H1 (cell line): ENCODE data around the gene KCNA10.

Experiments used
- EP300 ChIP-seq, 2 experiments: IDR thresholded peaks; 1 replicate in 1 of 2; 2 replicates in 1 of 2; pipeline ENCODE4 v1.6.1; 2011 to 2012; ENCODE audit warnings: low read depth in 2 of 2, low read length in 2 of 2, mild to moderate bottlenecking in 2 of 2, borderline replicate concordance in 1 of 2, inconsistent platforms in 1 of 2, moderate library complexity in 1 of 2
- EZH2 ChIP-seq: fragments of 200-600 bp; sonication (generic); IDR thresholded peaks from 2 replicates; pipeline ENCODE4 v1.7.1; 2012; ENCODE audit warnings: low read depth, mild to moderate bottlenecking, moderate library complexity, low read length, inconsistent platforms; ENCODE audit not compliant: severe bottlenecking
- JUND ChIP-seq: IDR thresholded peaks from 2 replicates; pipeline ENCODE4 v1.6.1; 2011; ENCODE audit warnings: mild to moderate bottlenecking, improper control_type of control experiment, low read length
- POLR2A ChIP-seq, 2 experiments: IDR thresholded peaks; 1 replicate in 1 of 2; 2 replicates in 1 of 2; pipeline ENCODE4 v1.6.1; 2011; ENCODE audit warnings: low read depth in 2 of 2, low read length in 2 of 2, mild to moderate bottlenecking in 2 of 2; ENCODE audit errors: control extremely low read depth in 1 of 2
- POU5F1 ChIP-seq: IDR thresholded peaks from 2 replicates; pipeline ENCODE4 v1.6.1; 2011; ENCODE audit warnings: low read depth, mild to moderate bottlenecking, low read length, moderate library complexity
- RAD21 ChIP-seq, 2 experiments: IDR thresholded peaks in 1 of 2; conservative IDR thresholded peaks in 1 of 2; 2 replicates each; pipeline ENCODE4 v1.6.1; 2011; ENCODE audit warnings: low read depth in 2 of 2, low read length in 2 of 2, improper control_type of control experiment in 1 of 2, inconsistent platforms in 1 of 2, mild to moderate bottlenecking in 1 of 2, moderate library complexity in 1 of 2
- SRF ChIP-seq: IDR thresholded peaks from 2 replicates; pipeline ENCODE4 v1.6.1; 2011; ENCODE audit warnings: mild to moderate bottlenecking, low read depth, low read length, moderate library complexity
- TEAD4 ChIP-seq: IDR thresholded peaks from 2 replicates; pipeline ENCODE4 v1.6.1; 2012; ENCODE audit warnings: low read depth, low read length, inconsistent platforms, mixed read lengths
- ZNF274 ChIP-seq: IDR thresholded peaks from 2 replicates; pipeline ENCODE4 v1.7.0; 2012; ENCODE audit warnings: low read length, borderline replicate concordance; ENCODE audit errors: extremely low read depth
- TF ChIP-seq, protein P1 (sequence below), 3 experiments: IDR thresholded peaks; 1 replicate in 2 of 3; 2 replicates in 1 of 3; pipeline versions ENCODE4 v1.5.1 to v1.6.1; 2011; ENCODE audit warnings: low read length in 3 of 3, mild to moderate bottlenecking in 3 of 3, inconsistent platforms in 2 of 3, low read depth in 1 of 3, moderate library complexity in 1 of 3; ENCODE audit not compliant: insufficient read depth in 1 of 3; ENCODE audit errors: control extremely low read depth in 1 of 3

GRCh38 chr1:110520827-110521226, 1.9 kb upstream of the KCNA10 start:
- TF ChIP-seq, protein P1, sequence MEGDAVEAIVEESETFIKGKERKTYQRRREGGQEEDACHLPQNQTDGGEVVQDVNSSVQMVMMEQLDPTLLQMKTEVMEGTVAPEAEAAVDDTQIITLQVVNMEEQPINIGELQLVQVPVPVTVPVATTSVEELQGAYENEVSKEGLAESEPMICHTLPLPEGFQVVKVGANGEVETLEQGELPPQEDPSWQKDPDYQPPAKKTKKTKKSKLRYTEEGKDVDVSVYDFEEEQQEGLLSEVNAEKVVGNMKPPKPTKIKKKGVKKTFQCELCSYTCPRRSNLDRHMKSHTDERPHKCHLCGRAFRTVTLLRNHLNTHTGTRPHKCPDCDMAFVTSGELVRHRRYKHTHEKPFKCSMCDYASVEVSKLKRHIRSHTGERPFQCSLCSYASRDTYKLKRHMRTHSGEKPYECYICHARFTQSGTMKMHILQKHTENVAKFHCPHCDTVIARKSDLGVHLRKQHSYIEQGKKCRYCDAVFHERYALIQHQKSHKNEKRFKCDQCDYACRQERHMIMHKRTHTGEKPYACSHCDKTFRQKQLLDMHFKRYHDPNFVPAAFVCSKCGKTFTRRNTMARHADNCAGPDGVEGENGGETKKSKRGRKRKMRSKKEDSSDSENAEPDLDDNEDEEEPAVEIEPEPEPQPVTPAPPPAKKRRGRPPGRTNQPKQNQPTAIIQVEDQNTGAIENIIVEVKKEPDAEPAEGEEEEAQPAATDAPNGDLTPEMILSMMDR (IDR thresholded peaks at IDR 0.05; ENCODE audit: control extremely low read depth in 1 of 3, insufficient read depth in 1 of 3, low read depth in 1 of 3, low read length in 3 of 3) = no peak
- no peak for TF ChIP-seq EZH2
- no peak for TF ChIP-seq ZNF274
- TF ChIP-seq POU5F1 = no peak
- TF ChIP-seq POLR2A (IDR thresholded peaks at IDR 0.05; ENCODE audit: control extremely low read depth in 1 of 2, low read depth in 2 of 2, low read length in 2 of 2) = no peak
- TF ChIP-seq RAD21 (IDR thresholded peaks at IDR 0.05 in 1 of 2, conservative IDR thresholded peaks at IDR 0.05 in 1 of 2; ENCODE audit: low read depth in 2 of 2, low read length in 2 of 2) = no peak
- no peak for TF ChIP-seq JUND
- no peak for TF ChIP-seq SRF
- TF ChIP-seq TEAD4 = no peak
- no peak for TF ChIP-seq EP300 (IDR thresholded peaks at IDR 0.05; ENCODE audit: borderline replicate concordance in 1 of 2, low read depth in 2 of 2, low read length in 2 of 2)
